ENCODE measurements around the gene PTPN21. TPM values are rescaled to one million over a fixed set of nuclear protein-coding genes. Genes with fewer than 3 reads are reported as not detected.
A peak's percentile ranks its signal among the peaks of the same experiment; 100 is the strongest.

Gene PTPN21
- total RNA-seq, 1 donor from 2014 or later, result 70.6 TPM

DNA sequence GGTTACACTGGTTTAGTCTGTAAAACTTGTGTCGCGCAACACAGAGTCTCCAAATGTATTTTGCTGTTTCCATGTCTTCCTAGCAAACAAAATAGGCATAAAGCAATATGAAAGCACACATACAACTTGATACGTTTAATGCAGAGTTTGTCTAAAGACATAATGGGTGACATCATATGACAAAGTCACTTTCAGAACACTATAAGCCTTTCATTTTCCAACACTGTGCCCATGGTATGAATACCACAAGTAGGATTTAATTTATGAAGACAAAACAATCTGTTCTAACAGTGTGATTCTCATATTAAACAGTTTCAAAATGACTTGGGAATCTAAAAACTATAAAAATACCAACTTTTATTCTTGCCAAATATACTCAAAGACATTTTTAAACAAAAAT is 58.4 kb downstream of the PTPN21 start:
- DNase-seq (no peak), ATAC-seq (no peak)
- no peaks in the 10 kb centered on the region for H3K9me3 ChIP-seq
- intact Hi-C loops (cut with DNase I), result loop anchor here (10.0 kb wide), 1 partner anchor 58 kb away; the partner anchor contains the start of gene PTPN21
- H3K27me3 ChIP-seq, result no peaks in the 10 kb centered on the region
- no peaks in the 10 kb centered on the region for H3K4me1 ChIP-seq
- peaks cover 64% of the 10 kb centered on the region for H3K36me3 ChIP-seq
- TF ChIP-seq, protein P1, sequence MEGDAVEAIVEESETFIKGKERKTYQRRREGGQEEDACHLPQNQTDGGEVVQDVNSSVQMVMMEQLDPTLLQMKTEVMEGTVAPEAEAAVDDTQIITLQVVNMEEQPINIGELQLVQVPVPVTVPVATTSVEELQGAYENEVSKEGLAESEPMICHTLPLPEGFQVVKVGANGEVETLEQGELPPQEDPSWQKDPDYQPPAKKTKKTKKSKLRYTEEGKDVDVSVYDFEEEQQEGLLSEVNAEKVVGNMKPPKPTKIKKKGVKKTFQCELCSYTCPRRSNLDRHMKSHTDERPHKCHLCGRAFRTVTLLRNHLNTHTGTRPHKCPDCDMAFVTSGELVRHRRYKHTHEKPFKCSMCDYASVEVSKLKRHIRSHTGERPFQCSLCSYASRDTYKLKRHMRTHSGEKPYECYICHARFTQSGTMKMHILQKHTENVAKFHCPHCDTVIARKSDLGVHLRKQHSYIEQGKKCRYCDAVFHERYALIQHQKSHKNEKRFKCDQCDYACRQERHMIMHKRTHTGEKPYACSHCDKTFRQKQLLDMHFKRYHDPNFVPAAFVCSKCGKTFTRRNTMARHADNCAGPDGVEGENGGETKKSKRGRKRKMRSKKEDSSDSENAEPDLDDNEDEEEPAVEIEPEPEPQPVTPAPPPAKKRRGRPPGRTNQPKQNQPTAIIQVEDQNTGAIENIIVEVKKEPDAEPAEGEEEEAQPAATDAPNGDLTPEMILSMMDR (IDR thresholded peaks at IDR 0.05), result no peak
- H3K4me3 ChIP-seq, result no peak overlapping the region
- H3K27ac ChIP-seq, result no peak overlapping the region

DNA sequence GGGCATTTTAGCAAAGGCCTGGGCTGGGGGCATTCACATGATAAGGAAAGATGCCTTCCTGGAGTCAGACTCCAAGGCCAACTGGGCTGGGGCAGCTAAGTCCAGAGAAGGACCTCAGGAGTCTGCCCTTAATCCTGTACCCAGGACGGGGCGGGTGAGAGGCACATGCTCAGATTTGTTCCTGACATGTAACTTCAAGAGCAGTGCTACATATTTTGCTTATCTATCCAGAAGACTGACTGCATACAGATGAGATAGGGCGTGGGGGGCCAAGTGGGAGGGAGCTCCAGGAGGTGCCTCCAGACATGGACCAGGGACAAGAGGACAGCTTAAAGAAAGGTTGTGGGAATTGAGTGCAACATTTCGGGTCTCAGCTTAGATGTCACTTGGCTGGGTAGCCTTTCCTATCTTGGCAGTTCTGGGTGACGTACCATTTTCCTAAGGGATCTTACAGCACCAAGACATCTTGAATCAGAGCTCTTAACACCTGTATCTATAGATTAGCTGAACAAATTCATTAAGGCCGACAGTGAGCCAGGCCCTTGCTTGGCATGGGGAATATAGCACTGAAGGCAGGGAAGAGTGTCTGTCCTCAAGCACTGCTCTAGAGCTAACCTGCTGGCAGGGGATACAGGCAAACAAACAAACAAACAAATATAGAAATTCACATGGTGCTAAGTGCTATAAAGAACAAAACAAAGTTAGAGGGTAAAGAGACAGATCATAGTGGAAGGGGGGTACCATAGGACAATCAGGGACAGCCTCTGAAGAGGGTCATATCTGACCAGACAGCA is 61.2 kb downstream of the PTPN21 start:
- H3K27ac ChIP-seq, result no peak overlapping the region
- DNase-seq, result no peak
- no peaks in the 10 kb centered on the region for H3K9me3 ChIP-seq
- intact Hi-C loops (cut with DNase I), result loop anchor here (10.0 kb wide), 1 partner anchor 61 kb away; the partner anchor contains the start of gene PTPN21
- peak; percentile 68 for ATAC-seq
- H3K4me1 ChIP-seq, result no peaks in the 10 kb centered on the region
- no peak overlapping the region for H3K4me3 ChIP-seq
- TF ChIP-seq, protein P1 (IDR thresholded peaks at IDR 0.05), result no peak
- H3K27me3 ChIP-seq, result no peaks in the 10 kb centered on the region
- H3K36me3 ChIP-seq, result peaks cover 40% of the 10 kb centered on the region

DNA sequence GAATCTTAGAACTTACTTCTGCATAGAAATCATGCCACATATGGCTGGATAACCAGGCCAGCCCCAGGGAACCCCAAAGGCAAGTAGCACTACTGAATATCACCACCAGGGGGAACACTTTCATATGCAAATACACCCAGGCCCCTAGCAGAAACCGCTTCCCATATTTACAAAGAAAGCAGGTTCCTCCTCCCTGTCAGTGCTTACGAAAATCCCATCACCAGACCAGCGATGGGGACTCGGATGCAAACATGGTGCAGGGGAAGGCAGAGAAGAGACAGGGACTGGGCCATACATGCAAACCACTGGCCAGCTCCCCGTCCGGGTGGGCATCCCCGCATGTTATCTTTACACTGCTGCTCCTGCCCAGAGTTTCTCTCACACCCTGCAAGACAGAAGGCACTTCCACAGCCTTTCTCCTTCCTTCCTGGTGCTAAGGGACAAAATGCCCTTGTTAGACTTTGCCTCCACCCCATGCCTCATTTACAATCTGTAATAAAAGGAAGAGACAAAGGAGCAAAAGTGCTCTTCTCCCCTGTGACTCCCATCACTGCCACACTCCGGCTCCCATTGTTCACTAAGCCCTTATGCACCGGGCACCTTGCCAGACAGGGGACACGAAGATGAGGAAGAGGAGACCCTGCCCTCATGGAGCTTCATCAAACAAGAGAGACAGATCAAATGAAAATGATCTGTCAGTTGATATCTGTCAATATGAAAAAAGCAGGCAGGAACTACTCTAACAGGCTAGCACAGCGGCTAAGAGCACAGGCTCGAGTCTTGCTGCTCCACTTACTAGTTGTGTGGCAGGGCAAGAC is 62.3 kb downstream of the PTPN21 start:
- Histone ChIP-seq H3K4me1 (no peaks in the 10 kb centered on the region), H3K4me3 (no peak overlapping the region), H3K36me3 (peaks cover 40% of the 10 kb centered on the region), H3K27ac (no peak overlapping the region), H3K27me3 (no peaks in the 10 kb centered on the region), H3K9me3 (no peaks in the 10 kb centered on the region)
- DNase-seq (no peak), ATAC-seq (peak; percentile 95)
- TF ChIP-seq, protein P1 (IDR thresholded peaks at IDR 0.05), result peak; percentile 96
- intact Hi-C loops (cut with DNase I), result loop anchor here (10.0 kb wide), 1 partner anchor 62 kb away; the partner anchor contains the start of gene PTPN21

DNA sequence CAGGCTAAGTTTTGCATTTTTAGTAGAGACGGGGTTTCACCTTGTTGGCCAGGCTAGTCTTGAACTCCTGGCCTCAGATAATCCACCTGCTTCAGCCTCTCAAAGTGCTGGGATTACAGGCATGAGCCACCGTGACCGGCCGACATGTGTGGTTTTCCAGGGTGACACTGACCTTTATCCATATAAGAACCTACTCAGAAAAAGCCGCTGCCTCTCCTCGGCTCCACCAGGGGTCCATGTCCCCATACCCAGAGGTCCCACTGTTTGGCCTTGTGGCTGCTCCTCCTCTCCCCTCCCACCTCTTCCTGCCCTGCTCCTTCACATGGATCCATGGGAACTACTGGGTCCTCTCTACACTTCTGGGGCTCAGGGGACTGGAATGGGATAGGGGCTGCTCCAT is 64.6 kb downstream of the PTPN21 start:
- no peak for ATAC-seq
- no peak for DNase-seq
- no peaks in the 10 kb centered on the region for H3K27me3 ChIP-seq
- H3K9me3 ChIP-seq, result no peaks in the 10 kb centered on the region
- no peaks in the 10 kb centered on the region for H3K4me1 ChIP-seq
- H3K36me3 ChIP-seq, result peaks cover 23% of the 10 kb centered on the region
- intact Hi-C loops (cut with DNase I), result loop anchor here (10.0 kb wide), 1 partner anchor 65 kb away; the partner anchor contains the start of gene PTPN21
- no peak overlapping the region for H3K4me3 ChIP-seq
- no peak overlapping the region for H3K27ac ChIP-seq
- TF ChIP-seq, protein P1 (IDR thresholded peaks at IDR 0.05), result no peak

DNA sequence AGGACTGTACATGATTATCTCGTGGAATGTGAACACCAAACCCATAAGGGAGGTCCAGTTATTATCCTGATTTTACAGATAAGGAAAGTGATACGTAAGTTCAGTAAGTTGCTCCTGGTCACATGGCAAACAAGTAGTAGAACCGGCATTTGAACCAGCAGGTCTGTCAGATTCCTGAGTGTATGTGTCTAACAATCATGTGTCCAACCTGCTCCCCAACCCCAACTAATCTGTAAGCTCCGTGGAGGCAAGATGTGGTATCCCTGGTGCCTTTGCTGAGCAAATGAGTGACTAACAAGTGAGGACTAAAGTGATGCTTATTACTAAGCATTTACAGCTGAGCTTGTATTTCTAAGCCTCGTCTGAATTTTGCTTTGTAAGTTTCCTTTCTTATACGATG is 65.9 kb downstream of the PTPN21 start:
- TF ChIP-seq, protein P1 (IDR thresholded peaks at IDR 0.05), result no peak
- Histone ChIP-seq H3K4me3 (no peak overlapping the region), H3K27ac (no peak overlapping the region), H3K9me3 (no peaks in the 10 kb centered on the region), H3K27me3 (no peaks in the 10 kb centered on the region), H3K4me1 (no peaks in the 10 kb centered on the region), H3K36me3 (peaks cover 23% of the 10 kb centered on the region)
- ATAC-seq (no peak), DNase-seq (no peak)
- intact Hi-C loops (cut with DNase I), result no loop called here

Data from upper lobe of right lung (tissue), 1 donor.